ENCODE results near the gene MGST2.

The MGST2 gene

GRCh38 chr4:139712882-139713281 is 47.3 kb downstream of the MGST2 start:
- no peak for DNase-seq

- DNase-seq, result no peak
These were observed 50.2 kb downstream of the MGST2 start for GRCh38 chr4:139715746-139716391.

GRCh38 chr4:139718358-139718757 is 52.7 kb downstream of the MGST2 start:
- no peak for DNase-seq

GRCh38 chr4:139718833-139719232 is 53.2 kb downstream of the MGST2 start:
- DNase-seq, result no peak

GRCh38 chr4:139719381-139720101 is 53.9 kb downstream of the MGST2 start:
- no peak for DNase-seq

- DNase-seq, result no peak
These were observed 55.2 kb downstream of the MGST2 start for GRCh38 chr4:139720806-139721205.

- no peak for DNase-seq
These were observed 56.2 kb downstream of the MGST2 start for GRCh38 chr4:139721789-139722188.

- DNase-seq, result no peak
These were observed 59.6 kb downstream of the MGST2 start for GRCh38 chr4:139725236-139725635.

GRCh38 chr4:139726615-139727014 is 61.0 kb downstream of the MGST2 start:
- DNase-seq, result no peak

- DNase-seq, result no peak
These were observed 62.5 kb downstream of the MGST2 start for GRCh38 chr4:139728146-139728545.

GRCh38 chr4:139728840-139729239 is 63.2 kb downstream of the MGST2 start:
- DNase-seq, result peak; percentile 49

GRCh38 chr4:139732991-139733570 is 67.5 kb downstream of the MGST2 start:
- DNase-seq, result no peak

GRCh38 chr4:139734201-139734874 is 68.7 kb downstream of the MGST2 start:
- no peak for DNase-seq

GRCh38 chr4:139734875-139735380 is 69.3 kb downstream of the MGST2 start:
- DNase-seq, result peak; percentile 81

- DNase-seq, result no peak
These were observed 70.0 kb downstream of the MGST2 start for GRCh38 chr4:139735381-139736273.

- no peak for DNase-seq
These were observed 70.6 kb downstream of the MGST2 start for GRCh38 chr4:139736274-139736660.

- no peak for DNase-seq
These were observed 71.0 kb downstream of the MGST2 start for GRCh38 chr4:139736661-139737060.

GRCh38 chr4:139738846-139739613 is 73.4 kb downstream of the MGST2 start:
- DNase-seq, result no peak

GRCh38 chr4:139740121-139740520 is 74.5 kb downstream of the MGST2 start:
- no peak for DNase-seq

GRCh38 chr4:139740531-139741041 is 75.0 kb downstream of the MGST2 start:
- peak; percentile 76 for DNase-seq

- no peak for DNase-seq
These were observed 77.4 kb downstream of the MGST2 start for GRCh38 chr4:139743027-139743426.

All from NCI-H2081 treated with DMSO at 0.1 percent for 48 hours (cell line).